Activated CD4-positive, alpha-beta T cell treated with anti-CD3 and anti-CD28 coated beads, Interleukin-2, amount 50 U/mL, for 48 hours (primary cell): ENCODE results near the gene KLHL8.

Experiments
- DNase-seq, 2 experiments: peaks; one replicate each; pipeline ENCODE4 v3.0.0-alpha.2; 2020

Gene KLHL8

DNA sequence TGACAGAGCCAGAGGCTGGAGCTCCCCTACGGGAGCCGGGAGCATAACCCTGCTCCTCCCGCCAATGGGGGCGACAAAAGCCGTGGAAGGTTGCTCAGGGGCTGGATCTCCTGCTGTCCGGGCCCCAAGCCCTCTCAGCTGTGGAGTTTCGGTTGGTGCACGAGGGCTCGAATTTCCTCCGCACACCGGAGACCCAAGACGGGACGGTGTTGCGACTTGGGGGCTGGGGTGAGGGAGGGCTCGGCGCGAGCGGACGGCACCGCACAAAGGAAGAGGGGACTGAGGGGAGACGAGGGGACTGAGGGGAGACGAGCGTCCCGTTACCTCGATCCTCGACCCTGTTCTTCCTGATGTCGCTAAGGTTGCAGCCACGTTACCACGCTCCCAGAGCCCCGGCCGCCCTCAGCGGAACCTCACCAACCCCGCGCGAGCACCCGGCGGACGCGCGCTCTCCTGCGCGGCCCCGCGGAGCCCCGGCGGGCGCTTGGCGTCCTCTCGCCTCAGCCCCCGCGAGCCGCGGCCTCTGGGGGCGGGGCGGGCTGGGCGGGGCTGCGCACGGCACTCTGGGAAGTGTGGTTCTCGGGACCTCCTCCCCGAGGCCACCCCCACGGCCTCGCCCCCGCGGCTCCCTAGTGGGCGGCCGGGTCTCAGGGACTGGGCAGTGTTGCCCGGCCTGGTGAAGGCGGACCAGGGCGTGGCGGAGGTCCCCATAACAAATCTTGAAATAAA is at the start of gene KLHL8:
KLHL8 (minus strand) TSS at position 525 of the 729 bp plus-strand sequence. CDS start 25,079 bp downstream, outside the sequence.
- peak; percentile 85 to 88 for DNase-seq

GRCh38 chr4:87270144-87270543 is 49.7 kb upstream of the KLHL8 start:
- DNase-seq = no peak

GRCh38 chr4:87268411-87268810 is 48.0 kb upstream of the KLHL8 start:
- no peak for DNase-seq

- no peak for DNase-seq
Measured at GRCh38 chr4:87266986-87267385, 46.6 kb upstream of the KLHL8 start.

- no peak for DNase-seq
Measured at GRCh38 chr4:87262886-87263285, 42.5 kb upstream of the KLHL8 start.

GRCh38 chr4:87260477-87260876 is 40.1 kb upstream of the KLHL8 start:
- no peak for DNase-seq

DNA sequence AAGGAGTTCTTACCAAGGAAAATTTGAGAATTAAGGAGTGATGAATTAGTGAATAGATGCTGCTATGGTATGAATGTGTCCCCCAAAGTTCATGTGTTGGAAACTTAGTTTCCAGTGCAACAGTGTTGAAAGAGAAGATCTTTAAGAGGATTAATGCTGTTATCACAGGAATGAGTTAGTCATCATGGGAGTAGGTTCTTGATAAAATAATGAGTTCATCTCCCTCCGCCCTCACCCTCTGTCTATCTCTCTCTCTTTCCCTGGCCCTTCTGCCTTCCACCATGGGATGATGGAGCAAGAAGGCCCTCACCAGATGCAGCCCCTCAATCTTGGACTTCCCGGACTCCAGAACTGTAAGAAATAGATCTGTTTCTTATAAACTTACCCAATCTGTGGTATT is 38.3 kb upstream of the KLHL8 start:
- DNase-seq = no peak

- DNase-seq = no peak
Measured at GRCh38 chr4:87257523-87257922, 37.1 kb upstream of the KLHL8 start.

DNA sequence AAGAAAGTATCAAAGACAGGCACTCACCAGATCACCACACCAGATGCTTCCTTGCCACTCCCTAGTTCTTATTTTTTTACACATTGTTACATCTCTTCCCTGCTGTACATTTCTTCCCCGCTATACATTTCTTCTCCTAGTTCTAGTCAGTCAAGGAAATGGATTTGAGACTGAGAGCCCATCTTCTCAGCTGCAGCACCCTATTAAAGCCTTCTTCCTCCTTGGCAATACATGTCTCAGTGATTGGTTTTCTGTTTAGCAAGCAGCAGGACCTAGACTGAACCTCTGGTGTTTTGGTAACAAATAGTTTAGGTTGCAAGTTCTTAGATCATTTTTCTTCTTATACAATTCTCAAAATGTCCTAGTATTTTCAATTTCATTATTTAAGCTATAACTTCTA is 35.3 kb upstream of the KLHL8 start:
- DNase-seq = no peak

DNA sequence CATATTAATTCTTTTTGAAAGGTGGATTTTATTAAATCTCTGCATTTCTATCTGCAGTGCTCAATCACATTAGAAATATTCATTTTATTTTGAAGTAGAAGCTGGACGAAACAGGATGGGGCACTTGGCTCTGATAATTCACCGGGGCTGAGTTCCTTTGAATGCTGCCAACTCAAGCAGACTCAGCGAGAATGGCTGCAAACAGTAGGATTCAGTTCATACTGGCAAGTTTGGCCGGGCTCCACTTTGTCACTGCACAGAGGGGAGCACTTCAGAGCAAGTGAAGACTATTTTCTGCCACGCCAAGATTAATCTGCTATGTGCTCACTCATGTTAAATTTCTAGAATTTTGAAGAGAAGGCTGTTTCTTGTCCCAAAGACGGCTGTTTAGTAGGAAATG is 30.7 kb upstream of the KLHL8 start:
- DNase-seq = no peak

DNA sequence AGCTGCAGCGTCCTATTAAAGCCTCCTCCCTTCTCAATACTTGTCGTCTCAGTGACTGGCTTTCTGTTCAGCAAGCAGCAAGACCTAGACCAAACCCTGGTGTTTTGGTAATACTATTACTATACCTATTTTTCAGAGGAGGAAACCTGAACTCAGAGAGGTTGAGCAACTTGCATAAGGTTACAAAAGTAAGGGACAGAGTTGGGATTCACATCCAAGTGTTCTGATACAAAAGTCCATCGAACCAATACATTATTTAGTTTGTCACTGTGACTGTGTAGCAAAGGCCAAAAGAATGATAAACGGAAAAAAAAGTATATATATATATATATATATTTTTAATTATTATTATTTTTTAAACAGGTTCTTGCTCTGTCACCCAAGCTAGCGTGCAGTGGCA is 29.9 kb upstream of the KLHL8 start:
- DNase-seq = no peak

GRCh38 chr4:87249332-87250019 is 29.1 kb upstream of the KLHL8 start:
- no peak for DNase-seq

GRCh38 chr4:87243426-87244053 is 23.1 kb upstream of the KLHL8 start:
- DNase-seq = no peak

- DNase-seq = no peak
Measured at GRCh38 chr4:87241336-87241735, 20.9 kb upstream of the KLHL8 start.

DNA sequence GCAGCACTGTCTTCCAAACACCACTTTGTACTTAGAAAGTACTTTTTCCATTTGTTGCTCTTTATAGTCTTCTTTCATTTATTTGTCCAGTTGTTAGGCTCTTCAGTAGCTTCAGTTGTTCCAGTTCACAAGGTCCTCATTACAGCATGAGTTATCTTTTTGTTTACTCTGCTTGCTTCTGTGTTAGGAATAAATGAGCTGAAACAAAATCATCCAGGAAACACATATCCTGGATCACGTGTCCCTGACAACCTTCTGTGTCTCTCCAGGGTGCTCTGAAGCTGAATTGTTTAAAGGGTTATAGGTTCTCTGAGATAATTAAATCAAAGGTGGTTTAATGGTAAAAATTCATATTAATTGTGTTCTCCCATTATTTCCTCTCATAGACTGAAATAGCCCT is 19.9 kb upstream of the KLHL8 start:
- no peak for DNase-seq

DNA sequence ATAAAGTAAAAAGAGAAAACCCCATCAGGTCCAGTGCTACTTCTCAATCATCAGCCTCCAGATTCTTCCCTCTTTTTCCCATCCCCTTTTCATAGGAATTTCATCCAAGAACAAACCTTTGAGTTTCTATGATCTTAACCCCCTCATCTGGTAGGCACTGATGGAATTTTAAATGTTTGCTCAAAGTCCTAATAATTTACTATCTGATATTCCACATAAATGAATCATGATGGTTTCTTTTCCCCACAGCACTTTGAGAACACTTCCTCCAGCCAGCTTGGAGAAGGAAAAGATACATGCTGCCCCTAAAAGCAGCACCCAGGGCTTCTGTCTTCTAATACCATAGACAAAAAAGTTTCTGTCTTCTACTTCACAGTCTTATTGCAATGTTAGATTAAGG is 19.4 kb upstream of the KLHL8 start:
- no peak for DNase-seq

GRCh38 chr4:87239194-87239593 is 18.8 kb upstream of the KLHL8 start:
- DNase-seq = no peak

DNA sequence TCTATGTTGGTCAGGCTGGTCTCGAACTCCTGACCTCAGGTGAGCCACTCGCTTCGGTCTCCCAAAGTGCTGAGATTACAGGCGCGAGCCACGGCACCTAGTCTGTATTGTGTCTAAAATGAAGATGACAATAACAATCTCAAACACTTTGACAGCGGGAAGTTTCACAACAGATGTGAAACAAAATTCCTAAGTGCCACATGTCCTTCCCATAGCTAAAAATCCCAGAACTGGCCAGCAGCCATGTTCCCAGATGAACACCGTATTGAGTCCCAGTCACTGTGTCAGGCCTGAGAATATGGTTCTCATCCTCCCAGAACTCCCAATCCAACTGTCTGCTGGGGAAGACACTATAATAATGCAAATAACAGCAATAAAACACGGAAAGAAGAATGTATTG is 16.4 kb upstream of the KLHL8 start:
- no peak for DNase-seq

GRCh38 chr4:87235020-87235671 is 14.7 kb upstream of the KLHL8 start:
- no peak for DNase-seq

DNA sequence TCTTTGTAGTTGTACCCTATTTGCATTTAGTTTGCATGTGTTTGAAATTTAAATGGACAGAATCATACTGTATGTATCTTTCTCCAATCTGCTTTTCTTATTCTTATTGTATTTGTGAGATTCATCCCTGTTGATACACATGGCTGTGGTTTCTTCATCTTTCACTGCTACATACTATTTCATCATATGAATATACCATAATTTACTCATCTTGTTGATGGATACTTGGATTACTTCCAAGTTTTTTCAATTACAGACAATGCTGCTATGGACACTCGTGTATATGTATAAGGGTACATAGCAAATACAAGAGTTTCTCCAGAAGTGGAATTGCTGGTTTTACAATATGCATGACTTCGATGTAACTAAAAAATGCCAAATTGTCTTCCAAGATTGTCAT is 11.8 kb upstream of the KLHL8 start:
- DNase-seq = no peak

DNA sequence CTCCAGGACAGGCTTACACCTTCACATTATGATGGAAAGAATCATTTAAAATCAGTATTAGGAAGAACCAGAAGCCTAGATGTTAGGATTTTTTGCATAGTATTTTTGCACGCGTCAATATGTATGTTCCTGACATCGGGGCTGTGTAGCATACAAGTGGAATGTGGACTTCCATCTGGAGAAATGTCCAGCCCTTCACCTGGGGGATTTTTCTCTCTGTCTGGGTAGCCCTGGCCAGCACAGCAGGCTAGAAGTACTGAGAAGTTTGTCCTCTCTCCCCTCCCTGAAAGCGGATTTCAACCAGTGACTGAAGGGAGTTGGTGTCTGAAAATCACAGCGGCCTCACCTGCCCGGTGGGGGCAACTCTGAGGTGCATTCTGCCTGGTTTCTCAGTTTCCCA is 10.4 kb upstream of the KLHL8 start:
- no peak for DNase-seq

- no peak for DNase-seq
Measured at GRCh38 chr4:87229979-87230378, 9.6 kb upstream of the KLHL8 start.

DNA sequence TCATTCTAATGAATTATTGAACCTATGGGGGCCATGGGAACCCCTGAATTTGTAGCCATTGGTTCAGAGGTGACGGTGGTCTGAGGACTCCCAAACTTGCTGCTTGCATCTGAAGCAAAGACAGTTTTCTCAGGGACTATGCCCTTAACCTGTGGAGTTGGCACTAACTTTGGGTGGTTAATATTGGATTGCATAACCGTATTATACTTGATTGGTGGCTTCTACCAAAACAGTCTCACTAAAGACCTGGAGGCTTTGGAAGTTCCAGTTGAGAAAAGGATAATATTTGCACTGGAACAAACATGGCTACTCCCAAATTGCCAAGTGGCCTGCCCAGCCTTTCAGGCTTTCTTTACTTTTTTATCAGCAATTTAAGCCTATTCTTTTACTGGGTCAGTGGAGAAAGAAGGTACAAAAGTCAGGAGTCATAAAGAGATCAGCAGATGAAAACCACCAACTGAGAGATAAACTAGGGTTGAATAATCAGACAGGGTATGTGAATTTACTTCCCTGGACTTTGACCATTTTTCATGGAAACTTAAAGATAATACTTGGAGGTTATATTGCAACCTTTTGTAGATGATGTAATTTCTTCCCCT is 7.9 kb upstream of the KLHL8 start:
- no peak for DNase-seq
